GM18499 (cell line): ENCODE data around the gene IRX3.

Source experiments
- ATAC-seq: cut with Tn5 transposase; IDR thresholded peaks from one replicate; pipeline ENCODE4 v1.9.1; 2021; ENCODE audit warnings: moderate number of reproducible peaks; ENCODE audit not compliant: insufficient read depth, unreplicated experiment

IRX3 gene

DNA sequence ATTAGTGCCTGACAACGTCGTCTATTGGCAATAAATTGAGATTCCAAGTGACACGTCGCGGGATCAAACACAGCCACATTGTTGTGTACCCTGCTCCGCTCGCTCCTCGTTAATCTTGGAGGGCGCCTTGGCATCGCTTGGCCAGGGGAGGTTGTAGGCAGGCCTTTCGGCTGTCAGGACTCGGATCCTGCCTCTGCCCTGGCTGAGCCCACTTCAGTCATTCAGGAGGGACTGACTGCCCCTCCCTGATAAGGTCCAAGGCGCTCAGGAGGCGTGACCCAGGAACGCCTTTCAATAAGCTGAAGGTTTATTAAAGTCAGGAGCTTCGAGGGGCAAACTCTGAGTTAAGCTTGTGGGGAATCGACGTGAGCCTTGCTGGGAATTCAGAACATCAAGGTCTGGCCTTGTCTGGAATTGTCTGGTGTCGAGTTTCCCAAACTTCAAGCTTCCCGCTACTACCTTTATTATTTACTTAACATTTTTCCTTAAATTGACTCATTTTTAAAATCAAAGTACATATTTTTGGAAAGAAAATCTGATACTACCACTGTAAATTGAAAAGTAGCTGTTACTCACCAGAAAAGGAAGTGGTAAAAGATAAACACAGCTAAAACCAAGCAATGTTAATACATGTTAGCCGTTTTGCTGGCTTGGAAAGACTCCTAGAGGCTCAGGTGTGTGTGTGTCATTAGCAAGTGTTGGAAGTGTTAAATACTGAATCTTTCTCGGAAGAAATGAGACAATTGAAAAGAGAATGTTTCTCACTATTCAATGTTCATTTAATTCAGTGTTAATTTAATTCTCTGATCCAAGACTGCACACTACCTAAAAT lies 5.3 kb upstream of the IRX3 start:
- no peak for ATAC-seq

DNA sequence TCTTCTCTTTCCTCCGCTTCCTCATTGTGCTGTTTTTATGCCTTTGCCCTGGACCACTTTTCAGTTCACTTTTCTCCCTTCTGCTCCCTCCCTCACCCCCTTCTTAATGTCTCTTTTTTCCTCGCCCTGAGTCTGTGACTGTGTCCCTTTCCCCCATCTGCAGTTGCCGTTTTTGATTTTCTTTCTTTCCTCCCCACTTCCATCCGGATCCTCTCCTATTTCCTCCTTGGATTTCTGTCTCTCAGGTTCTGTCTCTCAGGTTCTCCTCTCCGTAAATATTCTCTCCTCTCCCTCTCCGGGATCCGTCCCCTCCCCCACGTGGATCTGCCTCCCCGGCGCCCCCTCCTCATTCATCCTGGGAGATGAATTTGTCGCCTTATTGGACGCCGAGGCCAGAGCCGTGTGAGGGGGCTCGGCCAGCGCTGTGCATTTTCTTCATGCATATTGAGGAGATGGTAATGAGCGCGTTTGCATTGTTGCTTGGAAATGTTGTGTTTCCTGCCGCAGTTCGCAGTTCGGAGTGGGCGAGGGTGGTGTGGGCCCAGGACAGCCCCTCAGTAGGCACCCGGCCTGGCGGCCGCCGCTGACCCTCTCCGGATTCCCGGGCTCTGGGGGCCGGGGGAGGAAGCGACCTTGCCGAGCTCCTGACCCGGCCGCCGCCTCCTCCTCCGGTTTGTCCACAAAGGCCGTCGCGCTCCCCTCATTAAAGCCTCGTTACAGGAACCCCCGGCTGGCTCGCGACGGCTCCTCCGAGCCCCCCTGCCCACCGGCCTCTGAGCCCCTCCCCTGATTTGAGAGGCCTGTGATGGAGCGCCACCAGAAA lies 4.5 kb upstream of the IRX3 start:
- no peak for ATAC-seq

DNA sequence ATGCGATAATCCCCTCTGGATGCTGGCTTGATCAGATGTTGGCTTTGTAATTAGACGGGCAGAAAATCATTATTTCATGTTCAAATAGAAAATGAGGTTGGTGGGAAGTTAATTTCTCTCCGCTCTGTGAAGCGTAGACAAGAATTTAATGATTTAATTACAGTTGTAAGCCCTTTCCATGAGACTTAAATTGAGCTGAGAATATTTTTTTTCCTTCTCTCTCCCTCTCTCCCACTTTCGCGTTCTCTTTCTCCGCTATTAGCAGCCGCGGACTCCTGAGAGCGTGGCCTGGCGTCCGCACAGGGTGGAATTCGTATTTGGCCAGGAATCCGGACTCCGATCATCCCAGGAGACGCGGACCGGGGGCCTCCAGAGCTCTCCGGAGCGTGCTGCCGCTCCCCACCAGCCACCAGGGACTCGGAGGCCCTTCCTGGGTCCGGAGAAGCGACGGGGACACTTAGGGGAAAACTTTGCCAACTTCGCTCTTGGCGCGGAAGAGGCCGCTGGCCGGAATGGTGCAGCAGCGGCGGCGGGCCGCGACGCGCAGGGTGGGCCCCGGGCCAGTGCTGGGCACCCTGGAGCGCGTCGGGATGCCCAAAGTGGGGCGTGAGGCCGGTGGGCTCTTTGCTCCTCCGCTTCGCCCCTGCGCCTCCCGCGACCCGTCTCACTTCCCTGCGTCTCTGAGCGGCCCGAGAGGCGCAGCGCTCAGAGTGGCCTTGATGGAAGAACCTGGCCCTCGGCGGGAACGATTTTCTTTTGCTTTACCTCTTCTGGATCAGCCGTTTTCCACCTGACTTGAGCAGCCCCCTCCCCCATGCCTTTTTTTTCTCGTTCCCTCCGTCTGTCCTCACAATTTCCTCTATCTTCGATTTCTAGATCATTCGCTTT lies 3.6 kb upstream of the IRX3 start:
- no peak for ATAC-seq

DNA sequence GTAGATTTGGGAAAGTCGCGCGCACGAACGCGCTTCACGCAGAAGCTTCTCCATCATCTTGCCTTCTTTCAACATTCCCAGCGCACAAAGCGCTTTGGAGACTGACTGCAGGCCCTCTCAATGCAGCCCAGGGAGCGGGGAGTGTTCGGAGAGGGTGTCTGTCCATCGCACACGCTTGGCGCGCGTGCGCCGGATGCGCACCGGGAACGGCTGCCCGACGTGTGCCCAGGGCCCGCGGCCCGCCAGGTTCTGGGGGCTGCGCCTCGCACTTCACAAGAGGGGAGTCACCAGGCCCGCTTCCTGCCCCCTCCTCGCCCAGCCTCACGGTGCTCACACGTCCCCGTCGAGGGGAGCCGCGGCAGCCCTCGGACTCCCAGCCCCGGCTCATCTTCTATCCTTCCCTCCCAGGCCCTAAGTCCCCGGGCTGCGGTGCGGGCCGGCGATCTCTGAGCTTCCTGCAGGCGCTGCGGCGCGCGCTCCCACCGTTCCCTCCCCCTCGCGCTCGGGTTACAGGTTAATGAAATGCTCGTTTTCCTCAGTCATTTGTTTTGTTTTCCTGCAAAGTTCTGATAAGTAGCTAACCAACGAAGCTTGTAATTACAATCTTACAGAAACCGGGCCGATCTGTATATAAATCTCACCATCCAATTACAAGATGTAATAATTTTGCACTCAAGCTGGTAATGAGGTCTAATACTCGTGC lies 2.8 kb upstream of the IRX3 start:
- ATAC-seq = no peak

DNA sequence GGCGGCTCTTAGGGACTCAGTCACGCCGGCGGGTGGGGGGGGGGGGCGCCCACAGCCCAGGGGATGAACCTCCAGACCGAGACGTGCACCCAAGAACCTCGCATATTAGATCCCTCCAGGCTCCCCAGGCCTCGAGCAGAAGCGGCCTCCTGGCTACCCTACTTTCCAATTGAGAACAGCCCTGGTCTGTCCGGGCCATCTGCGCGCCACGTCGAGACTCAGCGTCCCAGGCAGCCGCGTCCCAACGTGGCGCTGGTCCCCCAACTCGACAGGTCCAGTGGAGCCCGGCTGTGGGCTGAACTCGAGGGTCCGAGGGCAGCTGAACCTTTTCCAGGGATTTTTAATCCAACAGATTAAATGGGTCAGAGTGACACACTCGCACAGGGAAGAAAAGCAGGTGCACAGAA lies 2.3 kb upstream of the IRX3 start:
- no peak for ATAC-seq

DNA sequence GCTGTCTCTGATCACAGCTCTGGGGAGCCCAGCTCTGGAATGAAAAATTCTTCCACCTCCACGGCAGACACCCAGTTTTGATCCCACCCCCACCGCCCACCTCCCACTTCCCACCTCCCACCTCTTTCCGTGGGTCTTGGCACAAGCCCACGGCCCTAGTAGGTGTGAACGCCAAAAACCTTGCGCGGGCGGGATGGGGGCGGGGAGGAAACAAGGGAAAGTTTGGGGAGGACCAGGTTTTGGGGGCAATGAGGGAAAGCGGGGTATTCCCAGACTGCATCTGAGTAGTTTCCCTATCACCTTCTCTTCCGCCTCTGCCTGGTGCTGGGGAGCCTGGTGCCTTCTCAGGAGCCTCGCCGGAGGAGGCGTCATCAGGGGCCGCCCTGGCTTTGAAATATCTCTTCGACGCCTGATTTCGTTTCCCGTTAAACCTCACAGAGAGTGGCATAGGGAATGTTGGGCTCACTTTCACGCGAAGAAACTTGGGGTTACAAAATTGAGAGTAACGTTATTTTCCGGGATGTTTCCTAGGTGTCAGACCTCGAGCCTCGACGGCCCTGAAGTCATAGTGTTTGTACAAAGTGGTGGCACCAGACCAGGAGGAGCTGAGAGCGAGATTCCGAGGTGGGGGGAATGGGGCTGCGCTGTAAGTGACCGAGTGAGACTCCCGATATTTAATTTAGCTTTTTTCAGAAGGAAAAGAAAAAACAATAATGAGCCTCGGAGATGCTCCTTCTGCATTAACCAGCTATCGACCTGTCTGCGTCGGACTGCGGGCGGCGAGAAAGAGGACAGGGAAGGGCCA lies 1.6 kb upstream of the IRX3 start:
- ATAC-seq = no peak

DNA sequence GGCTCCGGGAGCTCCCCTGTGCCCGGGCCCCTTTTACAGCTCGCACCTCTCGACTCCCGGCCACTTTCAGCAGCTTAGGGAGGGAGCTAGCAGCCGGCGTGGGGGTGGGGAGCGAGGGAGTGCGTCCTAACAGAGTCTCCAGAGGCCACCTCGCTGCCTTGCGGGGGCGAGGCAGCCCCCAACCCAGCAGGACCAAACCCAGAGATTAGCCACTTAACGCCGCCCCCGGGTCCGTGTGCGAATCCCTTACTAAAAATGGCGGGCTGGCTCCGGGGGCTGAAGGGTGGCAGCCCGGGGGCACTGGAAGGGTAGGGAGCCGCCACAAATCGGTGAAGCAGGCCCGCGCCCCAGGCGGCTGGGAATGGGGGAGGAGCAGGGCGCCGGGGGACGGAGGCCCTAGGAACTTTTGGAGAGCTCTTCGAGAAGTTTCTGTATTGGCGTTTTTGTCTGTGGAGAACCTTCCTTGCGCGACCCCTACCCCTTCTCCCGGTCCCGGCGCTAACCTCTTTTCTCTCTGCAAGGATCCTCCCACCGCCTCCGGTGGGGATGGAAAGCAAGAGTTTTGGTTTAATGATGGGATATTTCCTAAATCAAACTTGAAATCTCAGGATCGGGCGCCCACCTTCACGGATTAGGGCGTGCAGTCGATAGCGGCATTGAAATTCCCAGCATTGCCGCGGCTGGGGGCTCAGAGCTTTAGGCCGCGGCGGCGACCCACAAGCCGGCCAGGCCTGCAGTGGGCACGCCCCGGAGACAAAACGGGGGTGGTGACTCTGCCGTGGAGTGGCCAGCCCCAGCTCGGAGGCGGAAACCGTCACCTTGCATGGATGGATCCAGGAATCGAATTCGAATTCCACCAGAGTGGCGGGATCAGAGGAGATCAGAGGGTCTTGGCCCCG lies 793 bp upstream of the IRX3 start:
- no peak for ATAC-seq

DNA sequence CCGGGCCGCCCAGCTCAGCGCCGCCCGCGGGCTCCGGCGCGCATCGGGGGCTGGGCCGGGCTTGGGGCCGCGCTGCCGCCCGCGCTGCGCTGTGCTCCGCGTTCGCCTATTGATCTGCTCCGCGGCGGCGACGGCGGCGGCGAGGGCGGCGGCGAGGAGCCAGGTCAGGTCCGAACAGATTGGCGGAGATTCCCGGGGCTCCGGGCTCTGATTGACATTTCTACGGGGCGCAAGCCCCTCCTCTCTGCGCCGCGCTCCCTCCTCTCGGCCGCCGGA lies 559 bp downstream of the IRX3 start:
- no peak for ATAC-seq

DNA sequence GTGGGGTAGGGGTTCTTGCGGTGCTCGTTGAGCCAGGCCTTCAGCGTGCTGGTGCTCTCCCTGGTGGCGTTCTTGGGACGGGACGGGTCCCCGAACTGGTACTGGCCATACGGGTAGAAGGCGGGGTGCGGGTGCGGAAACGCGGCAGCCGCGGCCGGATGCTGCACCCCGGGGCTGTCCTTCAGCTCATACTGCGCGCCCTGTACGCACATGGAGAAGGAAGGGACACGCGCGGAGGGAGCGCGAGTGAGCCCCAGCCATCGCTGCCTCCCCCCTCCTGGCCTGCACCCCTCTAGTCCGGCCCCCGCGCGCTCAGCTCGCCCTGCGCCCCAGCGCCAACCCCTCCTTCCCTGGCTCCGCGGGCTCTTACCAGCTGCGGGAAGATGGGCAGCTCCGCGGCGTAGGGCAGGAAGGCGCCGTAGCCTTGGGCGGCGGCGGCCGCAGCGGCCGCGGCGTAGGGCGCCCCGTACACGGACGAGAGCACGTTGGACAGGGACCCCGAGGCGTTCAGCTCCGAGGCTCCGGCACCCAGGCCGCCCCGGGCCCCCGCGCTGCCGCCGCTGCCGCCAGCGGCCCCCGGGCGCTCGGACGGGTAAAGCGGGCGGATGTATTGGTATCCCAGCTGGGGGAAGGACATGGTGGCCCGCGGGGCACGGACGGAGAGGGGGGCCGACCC lies 1.0 kb downstream of the IRX3 start:
- no peak for ATAC-seq

DNA sequence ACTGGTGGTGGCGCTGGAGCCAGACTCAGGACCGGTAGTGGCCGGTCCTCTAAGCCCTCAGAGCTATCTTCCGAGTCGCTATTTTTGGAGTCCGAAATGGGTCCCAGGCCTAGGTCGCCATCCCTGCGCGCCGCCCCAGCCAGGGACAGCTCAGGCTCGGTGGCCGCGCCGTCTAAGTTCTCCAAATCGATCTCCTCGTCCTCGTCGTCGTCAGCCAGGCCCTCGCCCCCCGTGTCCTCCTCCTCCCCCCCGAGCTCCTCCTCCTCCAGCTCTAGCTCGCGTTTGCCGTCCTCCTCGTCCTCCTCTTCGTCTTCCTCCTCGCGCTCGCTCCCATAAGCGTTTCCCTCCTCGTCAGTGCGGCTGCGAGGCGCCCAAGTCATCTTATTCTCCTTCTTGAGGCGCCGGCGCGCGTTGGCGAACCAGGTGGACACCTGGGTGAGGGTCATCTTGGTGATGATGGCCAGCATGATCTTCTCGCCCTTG lies 1.6 kb downstream of the IRX3 start:
- no peak for ATAC-seq

DNA sequence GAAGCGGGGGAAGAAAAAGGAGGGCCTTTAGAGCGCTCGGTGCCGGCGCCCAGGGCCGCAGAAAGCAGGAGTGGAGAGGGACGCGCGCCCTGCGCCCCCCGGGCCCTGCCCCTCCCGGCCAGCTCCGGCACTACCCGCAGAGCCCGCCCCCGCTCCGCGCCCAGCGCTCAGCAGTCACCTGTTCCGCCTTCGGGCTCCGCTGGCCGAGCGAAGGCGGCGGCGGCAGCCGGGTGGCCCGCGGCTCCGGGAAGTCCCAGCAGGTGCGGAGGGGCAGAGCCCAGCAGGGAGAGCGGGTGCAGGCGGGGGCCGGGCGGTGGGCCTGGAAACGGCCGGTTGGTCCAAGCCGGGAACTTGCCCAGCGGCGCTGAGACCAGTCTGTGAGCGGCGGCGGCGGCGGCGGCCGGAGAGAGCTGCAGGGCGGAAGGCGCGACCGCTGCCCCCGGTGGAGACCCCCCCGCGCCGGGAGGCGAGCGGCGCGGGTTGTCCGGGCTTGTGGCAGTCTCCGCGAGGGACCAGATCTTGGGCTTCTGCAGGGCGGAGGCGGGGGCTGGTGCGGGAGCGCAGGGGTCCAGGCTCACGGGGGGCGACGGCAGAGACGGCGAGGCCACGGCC lies 2.2 kb downstream of the IRX3 start:
- no peak for ATAC-seq

DNA sequence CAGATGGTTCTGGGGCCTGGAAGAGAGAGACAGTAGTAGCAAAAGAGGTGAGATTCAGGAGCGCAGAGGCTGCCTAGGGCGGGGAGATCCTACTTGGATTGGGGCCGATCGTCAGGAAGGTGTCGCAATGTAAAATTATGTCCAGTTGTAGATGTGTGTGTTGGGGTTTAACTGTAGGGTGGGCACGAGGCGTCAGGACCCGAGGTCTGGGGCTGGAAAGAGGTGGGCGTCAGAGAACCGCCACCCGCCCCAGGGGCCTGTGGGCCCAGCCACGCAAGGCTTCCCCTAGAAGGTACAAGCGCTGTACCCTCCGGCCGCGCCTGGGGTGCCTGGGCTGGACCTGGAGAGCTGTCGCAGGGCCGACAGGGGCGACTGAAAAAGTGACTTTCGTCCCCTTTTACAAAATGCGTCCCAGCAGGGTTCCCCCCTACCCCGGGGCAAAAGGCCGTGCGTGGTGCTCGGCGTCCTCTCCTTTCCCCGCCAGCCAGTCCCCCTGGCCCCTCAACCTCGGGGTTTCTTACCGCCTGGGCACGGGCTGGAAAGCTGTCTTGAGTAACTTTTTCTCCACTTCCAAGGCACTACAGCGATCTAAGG lies 2.8 kb downstream of the IRX3 start:
- ATAC-seq = no peak

DNA sequence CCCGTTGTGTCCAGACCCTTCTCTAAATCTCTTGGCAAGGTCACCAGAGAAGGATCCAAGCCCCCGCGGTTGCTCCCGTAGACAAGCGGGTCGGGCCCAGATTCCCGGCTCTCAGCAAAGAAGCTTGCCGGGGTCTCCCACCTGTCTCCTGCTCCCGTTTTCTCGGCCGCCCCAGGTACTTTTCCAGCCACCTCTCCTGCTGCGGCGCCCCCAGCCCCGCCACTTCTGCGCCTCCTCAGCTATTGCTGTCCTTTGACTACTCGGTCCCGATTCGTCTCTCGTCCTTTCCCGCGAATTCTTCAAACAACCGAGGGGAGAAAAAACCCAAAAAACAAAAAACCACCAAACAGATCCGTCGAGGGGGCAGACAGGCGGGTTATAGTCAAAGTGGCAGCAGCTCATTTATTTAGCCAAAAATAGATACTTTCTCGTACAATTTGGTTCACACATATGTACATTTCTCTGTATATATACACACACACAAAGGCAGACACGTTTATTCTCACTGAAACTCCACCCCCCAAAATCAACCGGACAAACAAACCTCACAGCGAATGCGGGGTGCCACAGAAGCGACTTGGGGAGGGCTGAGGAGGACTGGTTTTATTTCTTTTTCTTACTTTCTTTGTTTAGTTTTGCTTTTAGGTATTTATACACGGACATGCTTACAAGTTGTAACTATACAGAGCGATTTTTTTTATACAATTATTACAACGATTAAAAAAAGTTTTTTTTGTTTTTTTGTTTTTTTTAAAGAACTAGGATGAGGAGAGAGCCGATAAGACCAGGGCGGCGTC lies 3.5 kb downstream of the IRX3 start:
- no peak for ATAC-seq

DNA sequence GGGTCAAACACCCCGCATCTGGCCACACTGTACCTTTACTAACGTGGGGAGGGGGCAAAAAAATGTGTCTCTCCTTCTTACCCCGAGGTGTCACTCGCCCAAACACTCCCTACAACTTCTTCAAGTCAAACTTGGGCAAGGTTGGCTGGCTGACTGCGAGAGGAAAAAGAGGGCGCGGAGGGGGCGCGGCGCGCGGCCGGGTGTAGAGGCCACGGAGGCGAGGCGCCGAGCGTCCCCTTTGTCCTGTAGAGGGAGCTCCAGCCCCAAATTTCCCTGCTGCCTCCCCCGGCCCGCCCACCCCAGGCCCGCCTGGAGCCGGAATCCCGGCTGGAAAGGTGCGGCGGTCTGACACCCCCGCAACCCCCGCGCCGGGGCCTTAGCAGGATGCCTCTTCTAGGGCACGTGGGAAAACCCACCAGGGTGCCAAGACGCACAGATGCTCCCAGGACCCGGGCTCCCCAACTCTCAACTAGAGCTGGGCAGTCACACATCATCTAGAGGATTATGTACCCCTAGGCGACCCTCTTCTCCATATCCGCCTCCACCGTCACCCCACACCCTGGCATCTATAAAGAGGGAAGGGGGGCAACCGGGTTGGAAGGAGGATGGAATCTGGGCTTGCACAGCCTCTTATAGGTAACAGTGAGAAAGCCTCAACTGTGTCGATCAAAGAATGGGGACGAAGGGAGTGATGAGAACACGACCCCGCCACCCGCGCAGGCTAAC lies 4.2 kb downstream of the IRX3 start:
- ATAC-seq = no peak

DNA sequence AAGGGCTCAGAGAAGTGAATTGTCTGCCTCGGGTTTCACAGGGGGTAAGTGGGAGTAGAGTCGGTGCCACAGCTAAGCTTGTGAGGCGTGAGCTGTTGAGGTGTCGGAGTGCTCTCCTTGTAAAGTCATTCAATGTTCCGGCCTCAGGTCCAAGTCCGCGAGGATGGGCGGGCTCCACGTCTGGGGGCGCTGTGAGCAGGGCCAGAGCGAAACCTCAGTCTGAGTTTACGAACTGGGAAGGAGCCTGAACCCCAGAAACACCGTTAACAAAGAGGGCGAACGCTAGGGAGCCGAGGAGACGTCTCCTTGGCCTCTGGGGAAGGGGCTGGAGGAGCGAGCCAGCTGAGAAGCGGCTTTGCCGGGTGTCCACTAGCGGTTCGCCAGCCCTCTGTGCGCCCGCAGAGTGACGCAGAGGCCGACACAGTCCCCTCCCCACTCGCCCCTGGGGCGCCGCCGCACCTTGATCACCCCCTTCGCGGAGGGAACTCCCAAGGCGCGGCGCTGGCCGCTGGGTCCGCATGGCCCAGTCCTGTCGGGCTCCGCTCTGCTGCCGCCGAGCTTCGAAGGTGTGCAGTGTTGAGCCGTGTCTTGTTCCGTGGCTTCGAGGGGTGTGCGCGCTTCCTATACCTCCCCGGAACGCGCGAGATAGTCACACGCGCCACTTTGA lies 4.9 kb downstream of the IRX3 start:
- ATAC-seq = no peak
